ENCODE measurements around the gene MUTYH. TPM values are rescaled to one million over a fixed set of nuclear protein-coding genes. Genes with fewer than 3 reads are reported as not detected.

MUTYH gene
- total and polyA plus RNA-seq, 9 of the 15 experiments (the other 6 are each of a cell fraction or from before 2014, with no cell fraction given): 3.4 to 53.5 (median 29.0) TPM

DNA sequence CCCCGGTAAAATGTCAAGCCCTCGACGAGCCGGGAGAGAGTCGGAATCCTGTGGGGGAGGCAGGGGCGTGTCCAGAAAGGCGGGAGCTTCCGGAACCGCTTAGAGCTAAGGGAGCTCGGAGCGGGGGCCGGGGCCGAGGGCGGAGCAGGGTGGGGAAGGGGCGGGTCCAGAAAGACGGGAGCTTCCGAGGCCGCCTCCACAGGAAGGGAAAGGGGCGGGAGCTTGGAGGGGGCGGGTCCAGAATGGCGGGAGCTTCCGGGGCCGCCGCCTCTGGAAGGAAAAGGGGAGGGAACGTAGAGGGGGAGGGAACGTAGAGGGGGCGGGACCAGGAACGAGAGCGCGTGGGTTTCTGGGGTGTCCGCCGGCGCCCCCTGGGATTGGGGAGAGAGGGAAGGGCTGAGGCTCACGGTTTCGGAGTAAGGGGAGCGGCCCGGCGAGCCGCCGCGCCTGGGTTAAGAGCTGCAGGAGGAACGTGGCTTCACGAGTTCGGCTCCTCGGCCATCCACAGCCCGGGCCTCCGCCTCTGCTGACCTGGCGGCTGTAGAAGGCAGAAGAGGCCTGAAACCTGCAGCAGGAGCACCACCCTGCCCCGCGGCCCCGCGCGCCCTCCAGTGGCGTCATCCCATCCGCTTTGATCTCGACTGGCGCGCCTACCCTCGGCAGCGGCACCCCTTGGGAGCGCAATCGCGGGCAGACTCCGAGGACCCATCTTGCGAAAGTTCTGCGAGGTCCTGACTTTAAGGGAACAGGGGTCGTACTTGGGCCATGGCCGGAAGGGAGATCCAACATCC, 36.5 kb downstream of the MUTYH start (continued):
- TF ChIP-seq POLR2H (tag; IDR thresholded peaks at IDR 0.05; ENCODE audit: low read depth) (peak; percentile 83), RCOR1 (IDR thresholded peaks at IDR 0.05; ENCODE audit: borderline replicate concordance in 1 of 2, low read depth in 2 of 2, low read length in 2 of 2) (peak in 1 of 2 experiments; percentile 22; a peak in 1 of 4 replicates), PHF21A (IDR thresholded peaks at IDR 0.05; ENCODE audit: borderline replicate concordance, low read depth) (peak; percentile 70; the same call in 1 of the 2 replicates), DIDO1 (tag; IDR thresholded peaks at IDR 0.05; ENCODE audit: low read depth) (peak; percentile 31; the same call in 1 of the 2 replicates), MTA2 (IDR thresholded peaks at IDR 0.05; ENCODE audit: low read depth) (0 out of 2 replicates have a peak, but pooled peaks have one; percentile 26), CHCHD3 (CRISPR knock-in tag; IDR thresholded peaks at IDR 0.05) (no peak), BHLHE40 (IDR thresholded peaks at IDR 0.05; ENCODE audit: low read length) (peak; percentile 60; the same call in 1 of the 2 replicates), SOX6 (IDR thresholded peaks at IDR 0.05) (peak; percentile 74), HNRNPL (IDR thresholded peaks at IDR 0.05; ENCODE audit: low read depth, low read length) (peak; percentile 93; the same call in 1 of the 2 replicates), SMAD3 (CRISPR knock-in tag; conservative IDR thresholded peaks at IDR 0.05) (no peak), HLTF (IDR thresholded peaks at IDR 0.05) (peak; percentile 93), CXXC5 (CRISPR knock-in tag; IDR thresholded peaks at IDR 0.05) (peak; percentile 83), C11orf30 (IDR thresholded peaks at IDR 0.05; ENCODE audit: low read depth) (peak; percentile 82), FUS (optimal IDR thresholded peaks at IDR 0.05; ENCODE audit: low read depth, low read length) (peak; percentile 32), ZNF253 (CRISPR knock-in tag; conservative IDR thresholded peaks at IDR 0.05) (no peak), KHSRP (IDR thresholded peaks at IDR 0.05) (no peak), TEAD2 (tag; IDR thresholded peaks at IDR 0.05) (no peak), NFIX (CRISPR knock-in tag; IDR thresholded peaks at IDR 0.05; ENCODE audit: low read depth) (no peak), ZNF263 (CRISPR knock-in tag; IDR thresholded peaks at IDR 0.05; ENCODE audit: borderline replicate concordance) (peak; percentile 96)
- TF ChIP-seq, protein P1, sequence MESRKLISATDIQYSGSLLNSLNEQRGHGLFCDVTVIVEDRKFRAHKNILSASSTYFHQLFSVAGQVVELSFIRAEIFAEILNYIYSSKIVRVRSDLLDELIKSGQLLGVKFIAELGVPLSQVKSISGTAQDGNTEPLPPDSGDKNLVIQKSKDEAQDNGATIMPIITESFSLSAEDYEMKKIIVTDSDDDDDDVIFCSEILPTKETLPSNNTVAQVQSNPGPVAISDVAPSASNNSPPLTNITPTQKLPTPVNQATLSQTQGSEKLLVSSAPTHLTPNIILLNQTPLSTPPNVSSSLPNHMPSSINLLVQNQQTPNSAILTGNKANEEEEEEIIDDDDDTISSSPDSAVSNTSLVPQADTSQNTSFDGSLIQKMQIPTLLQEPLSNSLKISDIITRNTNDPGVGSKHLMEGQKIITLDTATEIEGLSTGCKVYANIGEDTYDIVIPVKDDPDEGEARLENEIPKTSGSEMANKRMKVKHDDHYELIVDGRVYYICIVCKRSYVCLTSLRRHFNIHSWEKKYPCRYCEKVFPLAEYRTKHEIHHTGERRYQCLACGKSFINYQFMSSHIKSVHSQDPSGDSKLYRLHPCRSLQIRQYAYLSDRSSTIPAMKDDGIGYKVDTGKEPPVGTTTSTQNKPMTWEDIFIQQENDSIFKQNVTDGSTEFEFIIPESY (CRISPR knock-in tag; IDR thresholded peaks at IDR 0.05): peak; percentile 77
- TF ChIP-seq, protein P2, sequence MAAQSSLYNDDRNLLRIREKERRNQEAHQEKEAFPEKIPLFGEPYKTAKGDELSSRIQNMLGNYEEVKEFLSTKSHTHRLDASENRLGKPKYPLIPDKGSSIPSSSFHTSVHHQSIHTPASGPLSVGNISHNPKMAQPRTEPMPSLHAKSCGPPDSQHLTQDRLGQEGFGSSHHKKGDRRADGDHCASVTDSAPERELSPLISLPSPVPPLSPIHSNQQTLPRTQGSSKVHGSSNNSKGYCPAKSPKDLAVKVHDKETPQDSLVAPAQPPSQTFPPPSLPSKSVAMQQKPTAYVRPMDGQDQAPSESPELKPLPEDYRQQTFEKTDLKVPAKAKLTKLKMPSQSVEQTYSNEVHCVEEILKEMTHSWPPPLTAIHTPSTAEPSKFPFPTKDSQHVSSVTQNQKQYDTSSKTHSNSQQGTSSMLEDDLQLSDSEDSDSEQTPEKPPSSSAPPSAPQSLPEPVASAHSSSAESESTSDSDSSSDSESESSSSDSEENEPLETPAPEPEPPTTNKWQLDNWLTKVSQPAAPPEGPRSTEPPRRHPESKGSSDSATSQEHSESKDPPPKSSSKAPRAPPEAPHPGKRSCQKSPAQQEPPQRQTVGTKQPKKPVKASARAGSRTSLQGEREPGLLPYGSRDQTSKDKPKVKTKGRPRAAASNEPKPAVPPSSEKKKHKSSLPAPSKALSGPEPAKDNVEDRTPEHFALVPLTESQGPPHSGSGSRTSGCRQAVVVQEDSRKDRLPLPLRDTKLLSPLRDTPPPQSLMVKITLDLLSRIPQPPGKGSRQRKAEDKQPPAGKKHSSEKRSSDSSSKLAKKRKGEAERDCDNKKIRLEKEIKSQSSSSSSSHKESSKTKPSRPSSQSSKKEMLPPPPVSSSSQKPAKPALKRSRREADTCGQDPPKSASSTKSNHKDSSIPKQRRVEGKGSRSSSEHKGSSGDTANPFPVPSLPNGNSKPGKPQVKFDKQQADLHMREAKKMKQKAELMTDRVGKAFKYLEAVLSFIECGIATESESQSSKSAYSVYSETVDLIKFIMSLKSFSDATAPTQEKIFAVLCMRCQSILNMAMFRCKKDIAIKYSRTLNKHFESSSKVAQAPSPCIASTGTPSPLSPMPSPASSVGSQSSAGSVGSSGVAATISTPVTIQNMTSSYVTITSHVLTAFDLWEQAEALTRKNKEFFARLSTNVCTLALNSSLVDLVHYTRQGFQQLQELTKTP (IDR thresholded peaks at IDR 0.05; ENCODE audit: low read depth in 1 of 2, partially characterized antibody in 2 of 2): peak in 1 of 2 experiments; percentile 85
- TF ChIP-seq, protein P3, sequence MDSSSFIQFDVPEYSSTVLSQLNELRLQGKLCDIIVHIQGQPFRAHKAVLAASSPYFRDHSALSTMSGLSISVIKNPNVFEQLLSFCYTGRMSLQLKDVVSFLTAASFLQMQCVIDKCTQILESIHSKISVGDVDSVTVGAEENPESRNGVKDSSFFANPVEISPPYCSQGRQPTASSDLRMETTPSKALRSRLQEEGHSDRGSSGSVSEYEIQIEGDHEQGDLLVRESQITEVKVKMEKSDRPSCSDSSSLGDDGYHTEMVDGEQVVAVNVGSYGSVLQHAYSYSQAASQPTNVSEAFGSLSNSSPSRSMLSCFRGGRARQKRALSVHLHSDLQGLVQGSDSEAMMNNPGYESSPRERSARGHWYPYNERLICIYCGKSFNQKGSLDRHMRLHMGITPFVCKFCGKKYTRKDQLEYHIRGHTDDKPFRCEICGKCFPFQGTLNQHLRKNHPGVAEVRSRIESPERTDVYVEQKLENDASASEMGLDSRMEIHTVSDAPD (CRISPR knock-in tag; IDR thresholded peaks at IDR 0.05): no peak

Measured in K562 (cell line).